Testis (tissue), 3 donors: ENCODE results near the gene FMOD. TPM values are rescaled to one million over a fixed set of nuclear protein-coding genes. Genes with fewer than 3 reads are reported as not detected.

Source experiments
- DNase-seq: peaks from one replicate; pipeline ENCODE4 v3.0.0-alpha.2; 2019
- H3K27ac ChIP-seq, 2 donors: fragments of 200-600 bp; sonication (generic); one replicate each; pipeline ENCODE4 v1.5.1; 2019
- H3K27me3 ChIP-seq: fragments of 200-600 bp; sonication (generic); one replicate; pipeline ENCODE4 v1.5.1; 2019
- H3K36me3 ChIP-seq: fragments of 200-600 bp; sonication (generic); one replicate; pipeline ENCODE4 v1.5.1; 2017; ENCODE audit warnings: low read depth; ENCODE audit errors: missing control alignments
- H3K4me1 ChIP-seq: fragments of 200-600 bp; sonication (generic); one replicate; pipeline ENCODE4 v1.5.1; 2019
- H3K4me3 ChIP-seq, 2 donors: fragments of 200-600 bp; sonication (generic); one replicate each; pipeline ENCODE4 v1.5.1; 2017 to 2019
- H3K9me3 ChIP-seq: fragments of 200-600 bp; sonication (generic); one replicate; pipeline ENCODE4 v1.5.1; 2017
- POLR2A ChIP-seq: fragments of 450-650 bp; IDR thresholded peaks from one replicate; pipeline ENCODE4 v1.6.1; 2017; ENCODE audit warnings: antibody characterized with exemption, mild to moderate bottlenecking, moderate library complexity
- WGBS, 2 donors: methylation state at CpG; one replicate each; pipeline ENCODE4 v1.1.5; 2018; 5-methylcytosine and 5-hydroxymethylcytosine counted together
- intact Hi-C: fragments of 100-400 bp; cut with DNase I; formaldehyde crosslinking; loops from one replicate; pipeline ENCODE4 v1.15.1; 2023; ENCODE audit warnings: low total_unique reads
- polyA plus RNA-seq: library from polyadenylated mRNA; stranded (reverse); fragments of 350-450 nt; fragmentation: Illumina TruSeq; extraction: RNeasy Lipid Tissue Mini Kit (QIAGEN cat#74804); gene quantifications from one replicate; pipeline ENCODE4 v1.2.3, GENCODE V29; 2014; ENCODE audit warnings: low read depth, low replicate concordance; ENCODE audit not compliant: insufficient read depth
- total RNA-seq, 2 donors: library from RNA; depleted of rRNA; stranded (reverse); fragments of >200 nt; gene quantifications; one replicate each; pipeline ENCODE4 v1.2.3, GENCODE V29; 2016
- TF ChIP-seq, protein P1 (sequence below), 3 experiments: fragments of 450-650 bp in 2 of 3; fragments of 200-600 bp in 1 of 3; sonication (generic) in 1 of 3; IDR thresholded peaks; one replicate each; pipeline ENCODE4 v1.5.1; 2016 to 2019; ENCODE audit warnings: antibody characterized with exemption in 3 of 3, mild to moderate bottlenecking in 2 of 3, moderate library complexity in 1 of 3

The FMOD gene
- total and polyA plus RNA-seq, 3 donors from 2014 or later, result 5.2 to 26.4 (median 9.5) TPM

DNA sequence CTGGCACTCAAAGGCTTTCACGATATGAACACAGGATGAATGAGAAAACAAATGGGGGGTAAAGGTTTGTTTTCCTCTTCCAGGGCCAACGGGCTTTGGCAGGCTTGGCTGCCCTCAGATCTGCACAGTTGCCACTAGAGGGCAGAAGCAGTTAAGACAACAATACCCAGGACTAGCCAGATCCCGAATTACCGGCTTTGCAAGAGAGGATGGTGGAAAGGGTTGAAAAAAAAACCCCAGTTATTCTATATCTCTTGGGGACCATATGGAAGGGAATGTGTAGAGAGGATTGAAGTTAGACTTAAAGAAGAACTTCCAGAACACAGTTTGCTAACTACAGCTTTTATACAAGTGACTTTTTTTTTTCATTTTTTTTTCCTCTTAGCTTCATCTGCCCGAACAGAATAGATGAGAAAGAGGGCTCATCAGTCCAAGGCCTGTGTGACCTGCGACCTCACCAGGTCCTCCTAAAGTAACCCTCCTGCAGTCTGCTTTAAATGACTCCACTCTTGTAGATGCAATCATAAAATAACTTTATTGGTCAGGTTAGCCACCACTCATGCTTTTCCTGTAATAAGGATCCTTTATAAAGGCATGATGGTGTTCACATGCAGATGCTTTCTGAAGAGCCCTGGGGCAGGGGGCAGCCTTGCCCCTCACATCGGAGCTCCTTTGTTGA, 10.7 kb downstream of the FMOD start:
- Histone ChIP-seq H3K27ac (peak overlapping the region; percentile 39 to 51), H3K4me3 (no peak overlapping the region), H3K36me3 (no peaks in the 10 kb centered on the region), H3K4me1 (peaks cover 24% of the 10 kb centered on the region), H3K9me3 (no peaks in the 10 kb centered on the region), H3K27me3 (no peaks in the 10 kb centered on the region)
- intact Hi-C loops, result loop anchor here (5.0 to 10.0 kb wide), 2 partner anchors 68 to 145 kb away; no protein-coding TSS in a partner anchor
- DNase-seq, result peak; percentile 84
- TF ChIP-seq, protein P1, sequence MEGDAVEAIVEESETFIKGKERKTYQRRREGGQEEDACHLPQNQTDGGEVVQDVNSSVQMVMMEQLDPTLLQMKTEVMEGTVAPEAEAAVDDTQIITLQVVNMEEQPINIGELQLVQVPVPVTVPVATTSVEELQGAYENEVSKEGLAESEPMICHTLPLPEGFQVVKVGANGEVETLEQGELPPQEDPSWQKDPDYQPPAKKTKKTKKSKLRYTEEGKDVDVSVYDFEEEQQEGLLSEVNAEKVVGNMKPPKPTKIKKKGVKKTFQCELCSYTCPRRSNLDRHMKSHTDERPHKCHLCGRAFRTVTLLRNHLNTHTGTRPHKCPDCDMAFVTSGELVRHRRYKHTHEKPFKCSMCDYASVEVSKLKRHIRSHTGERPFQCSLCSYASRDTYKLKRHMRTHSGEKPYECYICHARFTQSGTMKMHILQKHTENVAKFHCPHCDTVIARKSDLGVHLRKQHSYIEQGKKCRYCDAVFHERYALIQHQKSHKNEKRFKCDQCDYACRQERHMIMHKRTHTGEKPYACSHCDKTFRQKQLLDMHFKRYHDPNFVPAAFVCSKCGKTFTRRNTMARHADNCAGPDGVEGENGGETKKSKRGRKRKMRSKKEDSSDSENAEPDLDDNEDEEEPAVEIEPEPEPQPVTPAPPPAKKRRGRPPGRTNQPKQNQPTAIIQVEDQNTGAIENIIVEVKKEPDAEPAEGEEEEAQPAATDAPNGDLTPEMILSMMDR (IDR thresholded peaks at IDR 0.05), result peak; percentile 78 to 83 (median 83)
- no peak for TF ChIP-seq POLR2A
- 33 to 41% methylated on average over 7 of the region's 7 CpGs for WGBS, 2 donors

DNA sequence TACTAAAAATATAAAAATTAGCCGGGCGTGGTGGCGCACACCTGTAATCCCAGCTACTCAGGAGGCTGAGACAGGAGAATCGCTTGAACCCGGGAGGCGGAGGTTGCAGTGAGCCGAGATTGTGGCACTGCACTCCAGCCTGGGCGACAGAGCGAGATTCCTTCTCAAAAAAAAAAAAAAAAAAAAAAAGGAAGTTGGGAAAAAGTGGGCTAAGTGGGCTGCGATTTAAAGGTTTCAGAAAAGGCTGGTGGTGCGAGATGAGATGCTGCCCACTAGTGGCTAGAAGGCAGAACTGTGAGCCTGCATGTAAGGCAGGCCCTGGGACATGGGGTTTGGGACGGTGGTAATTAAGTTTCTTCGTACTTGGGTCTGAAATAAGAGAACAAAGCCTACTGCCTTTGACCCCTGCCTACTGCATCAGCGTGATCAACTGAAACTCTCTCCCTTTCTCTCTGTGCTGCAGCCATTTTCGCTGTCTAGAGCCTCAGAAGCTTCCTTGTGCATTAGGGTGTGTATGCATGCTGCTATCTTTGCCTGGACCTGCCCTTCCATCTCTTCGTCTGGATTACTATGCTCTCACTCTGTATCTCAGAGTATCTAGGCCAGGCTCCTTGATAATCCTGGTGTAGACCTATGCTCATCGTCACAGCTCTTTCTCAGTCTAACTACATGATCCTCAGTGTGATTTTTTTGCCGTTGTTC, 12.4 kb downstream of the FMOD start:
- DNase-seq, result peak; percentile 86
- Histone ChIP-seq H3K9me3 (no peaks in the 10 kb centered on the region), H3K27me3 (no peaks in the 10 kb centered on the region), H3K4me3 (no peak overlapping the region), H3K27ac (peak overlapping the region; percentile 29 to 39), H3K36me3 (no peaks in the 10 kb centered on the region), H3K4me1 (peaks cover 24% of the 10 kb centered on the region)
- TF ChIP-seq POLR2A, result no peak
- TF ChIP-seq, protein P1 (IDR thresholded peaks at IDR 0.05), result peak; percentile 77 to 89 (median 86)
- 32 to 37% methylated on average over 18 of the region's 18 CpGs for WGBS, 2 donors
- intact Hi-C loops, result no loop called here

DNA sequence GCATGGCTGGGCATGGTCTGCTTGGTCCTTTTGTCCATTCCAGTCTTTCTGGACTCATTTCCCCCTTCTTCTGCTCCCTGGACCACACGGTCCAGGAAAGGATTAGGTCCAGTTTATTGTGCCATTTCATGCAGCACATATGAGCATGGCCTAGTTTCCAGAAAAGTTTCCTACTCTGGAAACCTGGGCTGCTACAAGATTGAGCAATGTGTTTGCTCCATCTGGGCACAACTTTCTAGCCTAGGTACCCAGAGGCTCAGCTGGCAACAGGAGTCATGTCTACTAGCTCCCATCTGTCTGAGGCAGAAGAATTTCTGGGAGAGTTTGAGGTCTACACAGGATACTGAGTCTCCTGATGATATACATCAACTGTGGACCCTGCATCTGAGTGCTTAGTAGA, 14.8 kb downstream of the FMOD start:
- no peak overlapping the region for H3K4me3 ChIP-seq
- H3K36me3 ChIP-seq, result no peaks in the 10 kb centered on the region
- 67 to 68% methylated on average over 1 of the region's 1 CpG for WGBS, 2 donors
- H3K27me3 ChIP-seq, result no peaks in the 10 kb centered on the region
- intact Hi-C loops, result no loop called here
- no peak overlapping the region for H3K27ac ChIP-seq
- H3K9me3 ChIP-seq, result no peaks in the 10 kb centered on the region
- no peak for DNase-seq
- peaks cover 21% of the 10 kb centered on the region for H3K4me1 ChIP-seq
- TF ChIP-seq, protein P1 (IDR thresholded peaks at IDR 0.05), result no peak
- TF ChIP-seq POLR2A, result no peak

DNA sequence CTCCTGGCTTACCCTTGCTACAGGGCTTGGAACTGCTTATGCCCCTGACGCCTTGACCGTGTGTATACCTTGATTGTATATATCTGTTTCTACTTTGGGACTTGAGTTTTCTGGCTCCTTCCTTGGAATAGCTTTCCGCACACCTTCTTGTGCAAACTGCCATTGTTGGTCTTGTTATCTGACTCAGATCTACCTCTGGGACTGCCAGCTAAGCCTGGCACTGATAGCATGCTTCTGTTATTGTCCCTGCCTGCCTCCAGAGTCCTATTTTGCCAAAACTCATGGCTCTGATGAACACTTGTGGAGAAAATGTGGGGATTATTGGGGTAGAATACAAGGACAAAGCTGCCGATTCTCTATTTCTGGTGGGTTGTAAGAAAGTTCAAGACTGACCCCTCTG, 15.4 kb downstream of the FMOD start:
- Histone ChIP-seq H3K27me3 (no peaks in the 10 kb centered on the region), H3K9me3 (no peaks in the 10 kb centered on the region), H3K36me3 (no peaks in the 10 kb centered on the region), H3K4me1 (peaks cover 21% of the 10 kb centered on the region), H3K27ac (no peak overlapping the region), H3K4me3 (no peak overlapping the region)
- 86 to 95% methylated on average over 4 of the region's 4 CpGs for WGBS, 2 donors
- intact Hi-C loops, result no loop called here
- TF ChIP-seq, protein P1 (IDR thresholded peaks at IDR 0.05), result no peak
- no peak for TF ChIP-seq POLR2A
- no peak for DNase-seq
